HG02840 (cell line): ENCODE results near the gene PRAMEF15.
"Not testable (repeated sequence)": the region's sequence is repeated elsewhere in the genome, so short reads cannot be mapped to it uniquely, and the experiment has no call there.

Experiments
- ATAC-seq: cut with Tn5 transposase; IDR thresholded peaks from one replicate; pipeline ENCODE4 v1.9.1; 2021; ENCODE audit warnings: mild to moderate bottlenecking, moderate library complexity, moderate number of reproducible peaks; ENCODE audit not compliant: unreplicated experiment, low FRiP score

The PRAMEF15 gene

DNA sequence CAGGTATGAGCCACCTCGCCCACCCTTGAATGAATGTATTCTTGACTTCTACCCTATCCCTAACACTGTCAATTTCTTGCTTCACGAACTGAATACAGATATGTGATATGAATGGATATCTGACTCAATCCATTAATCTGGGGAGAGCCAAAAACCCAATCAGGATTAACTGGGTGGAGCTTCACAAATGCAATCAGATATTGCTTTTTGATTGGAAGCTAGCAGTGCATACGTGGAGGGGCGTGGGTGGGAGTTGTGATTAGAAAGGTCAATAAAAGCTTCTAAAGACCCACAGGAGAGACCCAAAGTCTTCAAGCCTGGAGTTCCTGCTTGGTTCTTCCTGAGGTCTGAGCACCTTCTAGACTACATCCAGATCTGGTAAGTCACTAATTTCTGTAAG is at the start of gene PRAMEF15:
Gene PRAMEF15, plus strand, starts transcription at position 301 of the 400 bp plus-strand sequence. CDS start 2,827 bp downstream, outside the sequence.
- not testable (repeated sequence) for ATAC-seq

GRCh38 chr1:13277016-13277415 is 38.4 kb upstream of the PRAMEF15 start:
- not testable (repeated sequence) for ATAC-seq

GRCh38 chr1:13279617-13280016 is 35.8 kb upstream of the PRAMEF15 start:
- ATAC-seq: not testable (repeated sequence)

DNA sequence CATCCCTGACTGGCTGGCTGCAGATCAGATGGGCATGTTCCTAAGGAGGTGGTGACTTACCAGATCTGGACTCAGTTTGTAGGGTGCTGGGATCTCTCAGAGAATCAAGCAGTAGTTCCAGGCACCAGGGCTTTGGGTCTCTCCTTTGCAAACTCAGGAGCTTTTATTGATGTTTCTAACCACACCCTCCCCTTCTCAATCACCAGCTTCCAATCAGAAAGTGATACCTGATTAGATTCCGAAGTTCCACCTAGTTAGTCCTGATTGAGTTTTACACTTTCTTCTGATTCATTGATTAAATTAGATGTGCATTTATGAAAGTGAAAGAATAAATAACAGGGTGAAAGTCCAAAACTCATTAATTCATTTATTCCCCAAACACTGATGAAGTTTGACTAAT is 30.3 kb upstream of the PRAMEF15 start, which contains the start of gene PRAMEF8:
Gene PRAMEF8, minus strand, starts transcription at position 101 of the 400 bp plus-strand sequence. CDS start 1,046 bp downstream, outside the sequence.
- not testable (repeated sequence) for ATAC-seq

DNA sequence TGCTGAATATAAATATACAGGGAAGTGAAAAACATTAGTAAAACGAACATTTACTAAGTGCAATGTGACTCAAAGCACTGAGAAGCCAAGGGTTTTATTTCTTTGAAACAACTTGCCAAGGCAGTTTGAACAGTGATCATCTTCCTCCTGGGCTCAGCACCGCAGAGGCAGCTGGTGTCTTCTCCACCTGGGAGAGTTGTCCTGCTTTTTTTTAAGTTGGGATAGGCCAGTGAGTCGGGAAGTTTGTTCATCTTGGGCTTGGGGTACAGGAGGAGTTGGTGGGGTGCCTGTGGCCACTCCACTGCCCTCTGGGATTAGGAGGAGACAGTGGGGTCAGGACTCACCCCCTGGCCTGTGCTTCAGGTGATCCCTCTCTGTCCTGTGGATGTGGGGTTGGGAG is 26.4 kb upstream of the PRAMEF15 start:
- not testable (repeated sequence) for ATAC-seq

DNA sequence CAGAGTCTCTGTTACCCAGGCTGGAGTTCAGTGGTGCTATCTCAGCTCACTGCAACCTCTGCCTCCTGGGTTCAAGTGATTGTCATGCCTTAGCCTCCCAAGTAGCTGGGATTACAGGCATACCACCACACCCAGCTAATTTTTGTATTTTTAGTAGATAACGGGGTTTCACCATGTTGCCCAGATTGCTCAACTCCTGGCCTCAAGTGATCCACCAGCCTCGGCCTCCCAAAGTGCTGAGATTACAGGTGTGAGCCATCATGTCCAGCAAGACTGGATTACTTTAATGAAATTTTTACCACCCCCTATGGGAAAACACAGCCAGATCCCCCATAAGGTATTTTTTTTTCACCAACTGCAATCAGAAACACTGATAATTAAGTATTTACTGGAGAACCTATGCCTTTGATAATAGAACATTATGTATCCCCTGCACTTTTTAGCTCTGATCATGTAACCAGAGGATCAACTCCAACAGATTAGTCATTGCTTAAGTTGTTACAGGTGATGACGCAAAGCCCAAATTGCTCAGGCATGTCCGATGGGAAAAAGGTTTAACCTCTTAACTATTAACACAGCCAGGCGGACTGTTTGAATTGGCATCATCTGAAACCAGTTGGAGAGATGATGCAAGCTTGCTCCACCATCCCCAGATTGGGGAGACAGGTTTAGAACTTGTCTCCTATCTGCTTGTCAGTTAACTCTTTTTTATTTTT is 18.0 kb upstream of the PRAMEF15 start:
- not testable (repeated sequence) for ATAC-seq

GRCh38 chr1:13298699-13299098 is 16.7 kb upstream of the PRAMEF15 start:
- ATAC-seq: not testable (repeated sequence)

- not testable (repeated sequence) for ATAC-seq
Observed at GRCh38 chr1:13302197-13302596, 13.2 kb upstream of the PRAMEF15 start.

DNA sequence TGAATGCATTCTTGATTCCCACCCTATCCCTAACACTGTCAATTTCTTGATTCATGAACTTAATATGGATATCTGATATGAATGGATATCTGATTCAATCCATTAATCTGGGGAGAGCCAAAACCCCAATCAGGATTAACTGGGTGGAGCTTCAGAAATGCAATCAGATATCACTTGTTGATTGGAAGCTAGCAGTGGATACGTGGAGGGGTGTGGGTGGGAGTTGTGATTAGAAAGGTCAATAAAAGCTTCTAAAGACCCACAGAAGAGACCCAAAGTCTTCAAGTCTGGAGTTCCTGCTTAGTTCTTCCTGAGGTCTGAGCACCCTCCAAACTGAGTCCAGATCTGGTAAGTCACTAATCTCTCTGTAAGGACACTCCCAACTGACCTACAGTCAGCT is 12.1 kb upstream of the PRAMEF15 start, which contains the start of gene PRAMEF33:
Gene PRAMEF33, plus strand, starts transcription at position 301 of the 400 bp plus-strand sequence. CDS start 2,416 bp downstream, outside the sequence.
- ATAC-seq: not testable (repeated sequence)

GRCh38 chr1:13342496-13342895 is 27.1 kb downstream of the PRAMEF15 start:
- ATAC-seq: not testable (repeated sequence)

DNA sequence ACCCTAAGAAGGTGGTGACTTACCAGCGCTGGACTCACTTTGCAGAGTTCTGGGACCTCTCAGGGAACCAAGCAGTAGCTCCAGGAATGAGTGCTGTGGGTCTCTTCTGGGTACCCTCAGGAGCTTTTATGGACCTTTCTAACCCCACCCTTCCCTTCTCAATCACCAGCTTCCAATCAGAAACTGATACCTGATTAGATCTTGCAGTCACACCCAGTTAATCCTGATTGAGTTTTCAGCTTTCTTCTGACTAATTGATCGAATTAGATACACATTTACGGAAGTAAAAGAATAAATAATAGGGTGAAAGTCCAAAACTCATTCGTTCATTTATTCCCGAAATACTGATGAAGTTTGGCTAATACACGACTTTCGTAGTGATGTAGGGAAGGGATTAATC is 31.7 kb downstream of the PRAMEF15 start, which contains the start of gene PRAMEF14:
Gene PRAMEF14, minus strand, starts transcription at position 101 of the 400 bp plus-strand sequence. CDS start 1,820 bp downstream, outside the sequence.
- ATAC-seq: not testable (repeated sequence)

- ATAC-seq: not testable (repeated sequence)
Observed at GRCh38 chr1:13353476-13353875, 38.1 kb downstream of the PRAMEF15 start.

- not testable (repeated sequence) for ATAC-seq
Observed at GRCh38 chr1:13354475-13354874, 39.1 kb downstream of the PRAMEF15 start.

GRCh38 chr1:13356774-13357173 is 41.4 kb downstream of the PRAMEF15 start:
- not testable (repeated sequence) for ATAC-seq

- ATAC-seq: not testable (repeated sequence)
Observed at GRCh38 chr1:13362364-13362763, 47.0 kb downstream of the PRAMEF15 start.

DNA sequence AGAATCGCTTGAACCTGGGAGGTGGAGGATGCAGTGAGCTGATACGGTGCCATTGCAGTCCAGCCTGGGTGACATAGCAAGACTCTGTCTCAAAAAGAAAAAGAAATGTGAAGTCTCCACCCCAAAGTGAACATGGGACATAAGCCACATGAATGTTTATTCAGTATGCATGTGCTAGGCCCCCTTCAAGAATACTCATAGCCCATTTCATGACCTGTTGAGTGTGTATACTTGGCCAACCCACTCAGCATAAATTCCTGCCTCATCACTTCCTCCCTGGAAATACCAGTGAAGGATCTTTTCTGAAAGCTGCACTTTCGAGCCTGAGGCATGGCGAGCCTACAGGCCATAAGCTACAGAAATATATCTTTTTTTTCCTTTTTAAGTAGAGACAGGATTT is 49.5 kb downstream of the PRAMEF15 start:
- not testable (repeated sequence) for ATAC-seq

DNA sequence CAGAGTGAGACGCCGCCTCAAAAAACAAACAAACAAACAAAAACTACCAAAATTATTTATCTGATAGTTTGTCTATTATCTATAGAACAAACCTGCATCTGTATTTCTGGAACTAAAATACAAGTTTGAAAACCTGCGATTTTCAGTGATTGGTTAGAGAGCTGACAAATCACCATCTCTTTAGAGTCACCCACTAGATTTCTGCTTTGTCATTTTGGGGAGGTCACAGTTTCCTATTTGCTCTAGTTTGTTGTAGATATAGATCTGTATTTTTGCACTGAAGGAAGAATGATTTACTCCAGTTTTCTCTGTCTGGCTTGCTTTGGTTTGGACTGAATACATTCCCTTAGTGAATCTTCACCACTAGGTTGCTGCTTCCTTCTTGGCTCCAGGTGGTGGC is 51.2 kb downstream of the PRAMEF15 start:
- not testable (repeated sequence) for ATAC-seq

DNA sequence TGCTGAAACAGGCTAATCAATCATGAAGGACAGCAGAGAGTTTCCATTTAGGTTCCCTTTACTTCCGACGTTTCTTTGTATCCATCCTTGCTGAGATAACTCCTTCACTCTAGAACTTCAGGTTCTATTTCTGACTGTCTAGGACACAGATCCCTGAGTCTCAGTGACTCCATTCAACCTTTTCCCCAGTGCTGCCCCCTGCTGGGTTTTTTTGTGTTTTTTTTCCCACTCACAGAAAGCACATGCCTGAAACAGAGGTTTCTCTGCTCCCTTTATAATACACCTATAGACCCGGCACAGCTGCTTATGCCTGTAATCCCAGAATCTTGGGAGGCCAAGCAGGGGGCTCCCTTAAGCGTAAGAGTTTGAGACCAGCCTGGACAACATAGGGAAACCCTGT is 53.2 kb downstream of the PRAMEF15 start:
- ATAC-seq: not testable (repeated sequence)
